K562 (cell line): ENCODE measurements around the gene APOM. TPM values are rescaled to one million over a fixed set of nuclear protein-coding genes. Genes with fewer than 3 reads are reported as not detected.

Experiments
- ATAC-seq: fragments of 200-7000 bp; cut with Tn5 transposase; 3 replicates; pipeline ENCODE4 v1.9.1; 2020; ENCODE audit warnings: moderate library complexity
- BruUV-seq: library from RNA; stranded (reverse); fragments of 400-500 nt; replicated peaks from 2 replicates; lab custom pipeline; 2021; lab: Mats Ljungman, UMichigan
- CTCF ChIA-PET: fragments of 300-600 bp; formaldehyde crosslinking; extraction: SDS; loops from one replicate; lab custom pipeline; 2021; ENCODE audit warnings: low intra/inter-chr PET ratio; lab: Yijun Ruan, JAX
- POLR2A ChIA-PET: fragments of 300-600, 350-650 bp; sonication (Branson Sonifier 250); formaldehyde crosslinking; extraction: SDS; loops from one replicate; lab custom pipeline; 2021; ENCODE audit warnings: antibody characterized with exemption, inconsistent platforms; lab: Yijun Ruan, JAX
- DNase-seq, 4 experiments: peaks; one replicate each; pipeline versions ENCODE4 v3.0.0 to v3.0.0-alpha.2; 2011 to 2018; ENCODE audit warnings: low spot score in 3 of 4, mixed read lengths in 3 of 4; ENCODE audit errors: extremely low read depth in 1 of 4
- FAIRE-seq: peaks from 2 replicates; lab custom pipeline; 2011; peaks lifted over from hg19 to GRCh38; lab: Jason Lieb, UNC
- H2AFZ ChIP-seq: 2 replicates; pipeline ENCODE4 v1.6.0; 2011; ENCODE audit warnings: low read depth, low read length, control low read depth, inconsistent platforms
- H3K27ac ChIP-seq: fragments of 200-600 bp; 3 replicates; pipeline ENCODE4 v1.8.0; 2011; ENCODE audit warnings: low read depth, mild to moderate bottlenecking, control low read depth, inconsistent platforms, low read length, moderate library complexity, mixed read lengths; ENCODE audit errors: extremely low read depth
- H3K27me3 ChIP-seq, 2 experiments: fragments of 300-600 bp in 1 of 2; 2 replicates in 1 of 2; 3 replicates in 1 of 2; pipeline versions ENCODE4 v1.6.0 to v1.8.0; 2011; ENCODE audit warnings: inconsistent platforms in 2 of 2, low read length in 2 of 2, mild to moderate bottlenecking in 1 of 2, mixed read lengths in 1 of 2, moderate library complexity in 1 of 2; ENCODE audit not compliant: control insufficient read depth in 2 of 2, insufficient read depth in 2 of 2
- H3K36me3 ChIP-seq: fragments of 300-600 bp; 3 replicates; pipeline ENCODE4 v1.8.0; 2011; ENCODE audit warnings: mild to moderate bottlenecking, low read length, inconsistent platforms; ENCODE audit not compliant: control insufficient read depth, insufficient read depth
- H3K4me1 ChIP-seq, 2 experiments: fragments of 200-600 bp in 1 of 2; replicated peaks in 1 of 2; 2 replicates in 1 of 2; 3 replicates in 1 of 2; pipeline versions ENCODE4 v1.5.1 to v1.8.0; 2011; ENCODE audit warnings: inconsistent platforms in 2 of 2, low read length in 2 of 2, mild to moderate bottlenecking in 1 of 2, mixed read lengths in 1 of 2, moderate library complexity in 1 of 2; ENCODE audit not compliant: control insufficient read depth in 2 of 2, insufficient read depth in 2 of 2
- H3K4me2 ChIP-seq: 2 replicates; pipeline ENCODE4 v1.6.1; 2011; ENCODE audit warnings: low read length, control low read depth, inconsistent platforms, mixed read lengths; ENCODE audit not compliant: insufficient read depth
- H3K4me3 ChIP-seq: fragments of 200-600 bp; sonication (generic), shearing (Covaris generic); 2 replicates; pipeline ENCODE4 v1.5.1; 2016; ENCODE audit warnings: control low read depth, inconsistent platforms
- H3K79me2 ChIP-seq: fragments of 200-600 bp; 3 replicates; pipeline ENCODE4 v1.8.0; 2011; ENCODE audit warnings: low read length, inconsistent platforms; ENCODE audit not compliant: control insufficient read depth, insufficient read depth
- H3K9ac ChIP-seq, 2 experiments: 2 replicates each; pipeline versions ENCODE4 v1.6.0 to v1.6.1; 2011; ENCODE audit warnings: low read depth in 2 of 2, low read length in 2 of 2, control low read depth in 1 of 2, inconsistent platforms in 1 of 2, mild to moderate bottlenecking in 1 of 2, mixed read lengths in 1 of 2; ENCODE audit not compliant: insufficient read depth in 1 of 2
- H3K9me1 ChIP-seq: one replicate; pipeline ENCODE4 v1.6.0; 2011; ENCODE audit warnings: inconsistent platforms, mild to moderate bottlenecking, low read length, moderate library complexity; ENCODE audit not compliant: control insufficient read depth, insufficient read depth
- H3K9me3 ChIP-seq: replicated peaks from 2 replicates; pipeline ENCODE4 v1.5.1; 2011; ENCODE audit warnings: low read depth, low read length, inconsistent platforms; ENCODE audit not compliant: control insufficient read depth, insufficient read depth
- H4K20me1 ChIP-seq: replicated peaks from 2 replicates; pipeline ENCODE4 v1.6.1; 2011; ENCODE audit warnings: low read length, inconsistent platforms, mixed read lengths; ENCODE audit not compliant: control insufficient read depth, insufficient read depth
- BRCA1 ChIP-seq, 2 experiments: fragments of 450-650 bp in 1 of 2; sonication (generic) in 1 of 2; formaldehyde crosslinking in 1 of 2; IDR thresholded peaks; 2 replicates each; pipeline versions ENCODE4 v1.5.0 to v1.6.1; 2017 to 2020; ENCODE audit warnings: mild to moderate bottlenecking in 1 of 2, missing genetic modification reagents in 1 of 2
- E2F4 ChIP-seq: sonication (generic); formaldehyde crosslinking; IDR thresholded peaks from 2 replicates; pipeline ENCODE4 v1.8.0; 2022; ENCODE audit warnings: mild to moderate bottlenecking, low read depth, missing genetic modification reagents
- MYNN ChIP-seq, 2 experiments: sonication (generic); formaldehyde crosslinking in 1 of 2; IDR thresholded peaks; 2 replicates each; pipeline versions ENCODE4 v1.5.0 to v1.6.1; 2016 to 2020; ENCODE audit warnings: antibody characterized with exemption in 1 of 2, missing genetic modification reagents in 1 of 2
- RBM14 ChIP-seq: fragments of 200-400 bp; formaldehyde crosslinking; IDR thresholded peaks from 2 replicates; pipeline ENCODE4 v1.6.1; 2018; ENCODE audit warnings: low read depth, mild to moderate bottlenecking, low read length, moderate library complexity, borderline replicate concordance; ENCODE audit not compliant: insufficient read depth
- STAG1 ChIP-seq: sonication (generic); formaldehyde crosslinking; IDR thresholded peaks from 2 replicates; pipeline ENCODE4 v1.5.0; 2020; ENCODE audit warnings: missing genetic modification reagents, borderline replicate concordance
- TEAD4 ChIP-seq, 2 experiments: sonication (generic) in 1 of 2; formaldehyde crosslinking in 1 of 2; IDR thresholded peaks; 2 replicates each; pipeline versions ENCODE4 v1.6.1 to v1.8.0; 2012 to 2022; ENCODE audit warnings: borderline replicate concordance in 1 of 2, inconsistent platforms in 1 of 2, low read length in 1 of 2, mild to moderate bottlenecking in 1 of 2, missing genetic modification reagents in 1 of 2
- ZBTB7A ChIP-seq: IDR thresholded peaks from 2 replicates; pipeline ENCODE4 v1.6.1; 2011; ENCODE audit warnings: low read depth, mild to moderate bottlenecking, low read length, moderate library complexity, borderline replicate concordance; ENCODE audit not compliant: control insufficient read depth
- WGBS: fragments of 100-300 bp; shearing (Covaris generic); methylation state at CpG from one replicate; pipeline ENCODE4 v1.1.6; 2016; ENCODE audit warnings: low coverage, mixed read lengths; ENCODE audit not compliant: insufficient coverage; ENCODE audit errors: missing lambda C conversion rate; 5-methylcytosine and 5-hydroxymethylcytosine counted together
- in situ Hi-C: fragments of 300-500 bp; cut with MboI; formaldehyde crosslinking; loops from 4 replicates; pipeline ENCODE4 v1.15.0; 2018; ENCODE audit warnings: inconsistent platforms, mixed read lengths
- intact Hi-C: fragments of 100-400 bp; cut with micrococcal nuclease; formaldehyde crosslinking; loops from 2 replicates; pipeline ENCODE4 v1.14.2; 2022
- microRNA-seq: library from miRNA; unstranded; fragments of <30 nt; microRNA quantifications from one replicate; pipeline ENCODE4, GENCODE V29; 2018; ENCODE audit warnings: borderline microRNAs expressed
- polyA plus RNA-seq, 8 experiments: library from polyadenylated mRNA; depleted of rRNA in 4 of 8; stranded (reverse) in 5 of 8; unstranded in 3 of 8; fragments of >200 nt; fragmentation: Nextera tagmentation in 2 of 8; fragmentation: Illumina TruSeq in 1 of 8; extraction: Ambion mirVana in 2 of 8; extraction: Trizol in 1 of 8; gene quantifications; 2 replicates each; pipeline versions ENCODE4 v1.2.1 to v1.2.3, GENCODE V29; 2011 to 2014; ENCODE audit warnings: inconsistent platforms in 1 of 8, missing spikeins in 1 of 8
- small RNA-seq: library from RNA; depleted of rRNA; stranded (forward); fragments of <200 nt; gene quantifications from one replicate; pipeline ENCODE3, GENCODE V24; 2014
- total RNA-seq, 7 experiments: library from RNA; depleted of rRNA in 6 of 7; stranded (reverse); fragments of >200 nt in 6 of 7; fragmentation: Illumina TruSeq in 2 of 7; extraction: Trizol in 2 of 7; gene quantifications; 2 replicates each; pipeline versions ENCODE4 v1.2.1 to v1.2.3, GENCODE V29; 2011 to 2021; ENCODE audit warnings: low replicate concordance in 1 of 7
- TF ChIP-seq, protein P1 (sequence below): fragments of 250-450 bp; sonication (Bioruptor Pico); IDR thresholded peaks from 2 replicates; pipeline ENCODE4 v1.5.0; 2020; ENCODE audit warnings: mild to moderate bottlenecking, borderline replicate concordance

APOM gene
- total and polyA plus RNA-seq, 9 of the 15 experiments (the other 6 are each of a cell fraction or from before 2014, with no cell fraction given) = 5.7 to 24.3 (median 10.4) TPM

- Histone ChIP-seq H3K36me3 (no peaks in the 10 kb centered on the region), H3K9me3 (no peaks in the 10 kb centered on the region), H3K79me2 (peaks cover 8% of the 10 kb centered on the region), H3K4me2 (no peak overlapping the region), H3K27me3 (no peaks in the 10 kb centered on the region), H2AFZ (peak overlapping the region; percentile 91; the same call in 1 of the 2 replicates), H4K20me1 (no peaks in the 10 kb centered on the region), H3K9me1 (no peaks in the 10 kb centered on the region), H3K9ac (peak overlapping the region in 1 of 2 experiments; percentile 23; a peak in 2 of 4 replicates), H3K4me3 (no peak overlapping the region), H3K27ac (no peak overlapping the region), H3K4me1 (peaks cover 29 to 40% of the 10 kb centered on the region in 2 experiments)
- intact Hi-C loops (no loop called here), in situ Hi-C loops (no loop called here)
- 81% methylated on average over 10 of the region's 10 CpGs for WGBS
- BruUV-seq = no TSS peak
- peak; percentile 14; the same call in 1 of the 2 replicates for TF ChIP-seq ZBTB7A
- TF ChIP-seq STAG1 = 0 out of 2 replicates have a peak, but pooled peaks have one; percentile 31
- TF ChIP-seq E2F4 = peak; percentile 45; the same call in 1 of the 2 replicates
- no peak for TF ChIP-seq TEAD4 (IDR thresholded peaks at IDR 0.05; ENCODE audit: low read length)
- 0 out of 2 replicates have a peak, but pooled peaks have one; percentile 13 for TF ChIP-seq TEAD4 (CRISPR knock-in tag; IDR thresholded peaks at IDR 0.05; ENCODE audit: borderline replicate concordance)
- TF ChIP-seq, protein P1, sequence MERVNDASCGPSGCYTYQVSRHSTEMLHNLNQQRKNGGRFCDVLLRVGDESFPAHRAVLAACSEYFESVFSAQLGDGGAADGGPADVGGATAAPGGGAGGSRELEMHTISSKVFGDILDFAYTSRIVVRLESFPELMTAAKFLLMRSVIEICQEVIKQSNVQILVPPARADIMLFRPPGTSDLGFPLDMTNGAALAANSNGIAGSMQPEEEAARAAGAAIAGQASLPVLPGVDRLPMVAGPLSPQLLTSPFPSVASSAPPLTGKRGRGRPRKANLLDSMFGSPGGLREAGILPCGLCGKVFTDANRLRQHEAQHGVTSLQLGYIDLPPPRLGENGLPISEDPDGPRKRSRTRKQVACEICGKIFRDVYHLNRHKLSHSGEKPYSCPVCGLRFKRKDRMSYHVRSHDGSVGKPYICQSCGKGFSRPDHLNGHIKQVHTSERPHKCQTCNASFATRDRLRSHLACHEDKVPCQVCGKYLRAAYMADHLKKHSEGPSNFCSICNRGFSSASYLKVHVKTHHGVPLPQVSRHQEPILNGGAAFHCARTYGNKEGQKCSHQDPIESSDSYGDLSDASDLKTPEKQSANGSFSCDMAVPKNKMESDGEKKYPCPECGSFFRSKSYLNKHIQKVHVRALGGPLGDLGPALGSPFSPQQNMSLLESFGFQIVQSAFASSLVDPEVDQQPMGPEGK (CRISPR knock-in tag) = no peak
- no peak for TF ChIP-seq MYNN (IDR thresholded peaks at IDR 0.05)
- TF ChIP-seq MYNN (CRISPR knock-in tag; IDR thresholded peaks at IDR 0.05) = 0 out of 2 replicates have a peak, but pooled peaks have one; percentile 25
- TF ChIP-seq BRCA1 (IDR thresholded peaks at IDR 0.05) = no peak
- TF ChIP-seq BRCA1 (CRISPR knock-in tag; IDR thresholded peaks at IDR 0.05) = 0 out of 2 replicates have a peak, but pooled peaks have one; percentile 79
- no peak for TF ChIP-seq RBM14
- ChIA-PET POLR2A (interaction anchor here (1.1 to 12.4 kb wide), 5 partner anchors 8 to 56 kb away, joined by 3 to 223 read pairs (median 7); partner anchors contain the start of genes DDAH2, LY6G6C, LY6G6D and MPIG6B), CTCF (no interaction called here)
- DNase-seq (no peak), ATAC-seq (no peak), FAIRE-seq (no peak)
Measured at GRCh38 chr6:31707701-31708100, 52.0 kb downstream of the APOM start.

Small RNAs within 50 kb of the gene (microRNA-seq; reads per million reads assigned to microRNA genes)
- 1.3 reads per million, percentile 14 among the genes with 10 or more reads in this experiment for gene MIR4646
- gene MIR6832 = 0.46 reads per million

Small RNAs within 50 kb of the gene (small RNA-seq; reads per million reads assigned to genes)
- not detected for gene MIR4646
- not detected for gene MIR6832
- gene RF00019 = not detected
- 22.4 reads per million, percentile 97 among the genes with 10 or more reads in this experiment for gene SNORA38
- not detected for gene UQCRHP1

Other genes starting within 250 kb of the APOM start
Only the 7 nearest of the 37 such genes appear.
- 72.6 and 94.0 TPM in 2 replicates for gene PRRC2A, start 35.2 kb upstream of the APOM start, total RNA-seq (2014; rRNA removed)
- gene PRRC2A, start 35.2 kb upstream of the APOM start, total RNA-seq (2014; rRNA removed; fragmentation: Illumina TruSeq; extraction: Trizol) = 36.7 and 43.2 TPM in 2 replicates
- 63.0 and 75.6 TPM in 2 replicates for gene PRRC2A, start 35.2 kb upstream of the APOM start, total RNA-seq (2015; rRNA removed; fragmentation: Illumina TruSeq; extraction: Trizol)
- 295 and 332 TPM in 2 replicates for gene PRRC2A, start 35.2 kb upstream of the APOM start, total RNA-seq (2021)
- 44.0 and 113 TPM in 2 replicates for gene PRRC2A, start 35.2 kb upstream of the APOM start, polyA plus RNA-seq (2011; rRNA removed)
- gene PRRC2A, start 35.2 kb upstream of the APOM start, polyA plus RNA-seq (2014; fragmentation: Illumina TruSeq; extraction: Trizol) = 170 and 205 TPM in 2 replicates
- gene PRRC2A, start 35.2 kb upstream of the APOM start, polyA plus RNA-seq (2014; fragmentation: Nextera tagmentation; extraction: Ambion mirVana) = 1 to 10 TPM; 1.0 to 1.7 TPM
- 114 and 118 TPM in 2 replicates for gene PRRC2A, start 35.2 kb upstream of the APOM start, polyA plus RNA-seq (2014; rRNA removed)
- gene BAG6, start 3.2 kb upstream of the APOM start, total RNA-seq (2014; rRNA removed) = 246 and 295 TPM in 2 replicates
- gene BAG6, start 3.2 kb upstream of the APOM start, total RNA-seq (2014; rRNA removed; fragmentation: Illumina TruSeq; extraction: Trizol) = 100 and 105 TPM in 2 replicates
- gene BAG6, start 3.2 kb upstream of the APOM start, total RNA-seq (2015; rRNA removed; fragmentation: Illumina TruSeq; extraction: Trizol) = 124 and 125 TPM in 2 replicates
- gene BAG6, start 3.2 kb upstream of the APOM start, total RNA-seq (2021) = 422 and 484 TPM in 2 replicates
- gene BAG6, start 3.2 kb upstream of the APOM start, polyA plus RNA-seq (2011; rRNA removed) = 86.1 and 202 TPM in 2 replicates
- 304 and 355 TPM in 2 replicates for gene BAG6, start 3.2 kb upstream of the APOM start, polyA plus RNA-seq (2014; fragmentation: Illumina TruSeq; extraction: Trizol)
- gene BAG6, start 3.2 kb upstream of the APOM start, polyA plus RNA-seq (2014; fragmentation: Nextera tagmentation; extraction: Ambion mirVana) = 10 to 100 TPM; 41.9 to 54.1 TPM
- 225 and 263 TPM in 2 replicates for gene BAG6, start 3.2 kb upstream of the APOM start, polyA plus RNA-seq (2014; rRNA removed)
- 43.8 and 44.3 TPM in 2 replicates for gene C6orf47, start 4.9 kb downstream of the APOM start, total RNA-seq (2014; rRNA removed)
- 24.7 and 24.9 TPM in 2 replicates for gene C6orf47, start 4.9 kb downstream of the APOM start, total RNA-seq (2014; rRNA removed; fragmentation: Illumina TruSeq; extraction: Trizol)
- 39.3 and 41.0 TPM in 2 replicates for gene C6orf47, start 4.9 kb downstream of the APOM start, total RNA-seq (2015; rRNA removed; fragmentation: Illumina TruSeq; extraction: Trizol)
- gene C6orf47, start 4.9 kb downstream of the APOM start, total RNA-seq (2021) = 28.0 and 33.2 TPM in 2 replicates
- gene C6orf47, start 4.9 kb downstream of the APOM start, polyA plus RNA-seq (2011; rRNA removed) = 11.0 and 14.6 TPM in 2 replicates
- 27.0 and 33.8 TPM in 2 replicates for gene C6orf47, start 4.9 kb downstream of the APOM start, polyA plus RNA-seq (2014; fragmentation: Illumina TruSeq; extraction: Trizol)
- gene C6orf47, start 4.9 kb downstream of the APOM start, polyA plus RNA-seq (2014; fragmentation: Nextera tagmentation; extraction: Ambion mirVana) = under 1 TPM; 0.14 to 0.27 TPM
- 38.1 and 38.7 TPM in 2 replicates for gene C6orf47, start 4.9 kb downstream of the APOM start, polyA plus RNA-seq (2014; rRNA removed)
- gene GPANK1, start 9.1 kb downstream of the APOM start, total RNA-seq (2014; rRNA removed) = 63.9 and 66.3 TPM in 2 replicates
- gene GPANK1, start 9.1 kb downstream of the APOM start, total RNA-seq (2014; rRNA removed; fragmentation: Illumina TruSeq; extraction: Trizol) = 33.8 and 41.2 TPM in 2 replicates
- 46.3 and 47.4 TPM in 2 replicates for gene GPANK1, start 9.1 kb downstream of the APOM start, total RNA-seq (2015; rRNA removed; fragmentation: Illumina TruSeq; extraction: Trizol)
- 54.6 and 55.4 TPM in 2 replicates for gene GPANK1, start 9.1 kb downstream of the APOM start, total RNA-seq (2021)
- 41.7 and 42.6 TPM in 2 replicates for gene GPANK1, start 9.1 kb downstream of the APOM start, polyA plus RNA-seq (2011; rRNA removed)
- gene GPANK1, start 9.1 kb downstream of the APOM start, polyA plus RNA-seq (2014; fragmentation: Illumina TruSeq; extraction: Trizol) = 97.0 and 111 TPM in 2 replicates
- gene GPANK1, start 9.1 kb downstream of the APOM start, polyA plus RNA-seq (2014; fragmentation: Nextera tagmentation; extraction: Ambion mirVana) = 10 to 100 TPM; 32.2 to 38.0 TPM
- gene GPANK1, start 9.1 kb downstream of the APOM start, polyA plus RNA-seq (2014; rRNA removed) = 77.8 and 92.2 TPM in 2 replicates
- 540 and 633 TPM in 2 replicates for gene CSNK2B, start 10.2 kb downstream of the APOM start, total RNA-seq (2014; rRNA removed)
- gene CSNK2B, start 10.2 kb downstream of the APOM start, total RNA-seq (2014; rRNA removed; fragmentation: Illumina TruSeq; extraction: Trizol) = 434 and 461 TPM in 2 replicates
- 501 and 527 TPM in 2 replicates for gene CSNK2B, start 10.2 kb downstream of the APOM start, total RNA-seq (2015; rRNA removed; fragmentation: Illumina TruSeq; extraction: Trizol)
- 512 and 529 TPM in 2 replicates for gene CSNK2B, start 10.2 kb downstream of the APOM start, total RNA-seq (2021)
- 120 and 179 TPM in 2 replicates for gene CSNK2B, start 10.2 kb downstream of the APOM start, polyA plus RNA-seq (2011; rRNA removed)
- 1,018 and 1,126 TPM in 2 replicates for gene CSNK2B, start 10.2 kb downstream of the APOM start, polyA plus RNA-seq (2014; fragmentation: Illumina TruSeq; extraction: Trizol)
- gene CSNK2B, start 10.2 kb downstream of the APOM start, polyA plus RNA-seq (2014; fragmentation: Nextera tagmentation; extraction: Ambion mirVana) = 100 to 1,000 TPM; 870 to 972 TPM
- gene CSNK2B, start 10.2 kb downstream of the APOM start, polyA plus RNA-seq (2014; rRNA removed) = 237 and 259 TPM in 2 replicates
- 6.0 and 6.3 TPM in 2 replicates for gene LY6G5B, start 14.1 kb downstream of the APOM start, total RNA-seq (2014; rRNA removed)
- 7.5 and 9.0 TPM in 2 replicates for gene LY6G5B, start 14.1 kb downstream of the APOM start, total RNA-seq (2014; rRNA removed; fragmentation: Illumina TruSeq; extraction: Trizol)
- 6.0 and 7.9 TPM in 2 replicates for gene LY6G5B, start 14.1 kb downstream of the APOM start, total RNA-seq (2015; rRNA removed; fragmentation: Illumina TruSeq; extraction: Trizol)
- gene LY6G5B, start 14.1 kb downstream of the APOM start, total RNA-seq (2021) = 18.4 and 24.6 TPM in 2 replicates
- gene LY6G5B, start 14.1 kb downstream of the APOM start, polyA plus RNA-seq (2011; rRNA removed) = 14.6 and 22.5 TPM in 2 replicates
- 25.9 and 27.0 TPM in 2 replicates for gene LY6G5B, start 14.1 kb downstream of the APOM start, polyA plus RNA-seq (2014; fragmentation: Illumina TruSeq; extraction: Trizol)
- 1 to 10 TPM; 6.6 to 7.2 TPM for gene LY6G5B, start 14.1 kb downstream of the APOM start, polyA plus RNA-seq (2014; fragmentation: Nextera tagmentation; extraction: Ambion mirVana)
- 16.8 and 19.9 TPM in 2 replicates for gene LY6G5B, start 14.1 kb downstream of the APOM start, polyA plus RNA-seq (2014; rRNA removed)
- gene LY6G5C, start 25.2 kb downstream of the APOM start, total RNA-seq (2014; rRNA removed) = not detected in 2 replicates
- 0.15 TPM in 1 of 2 replicates, not detected in the other for gene LY6G5C, start 25.2 kb downstream of the APOM start, total RNA-seq (2014; rRNA removed; fragmentation: Illumina TruSeq; extraction: Trizol)
- not detected in 2 replicates for gene LY6G5C, start 25.2 kb downstream of the APOM start, total RNA-seq (2015; rRNA removed; fragmentation: Illumina TruSeq; extraction: Trizol)
- 0.60 and 0.74 TPM in 2 replicates for gene LY6G5C, start 25.2 kb downstream of the APOM start, total RNA-seq (2021)
- 0.43 and 0.46 TPM in 2 replicates for gene LY6G5C, start 25.2 kb downstream of the APOM start, polyA plus RNA-seq (2011; rRNA removed)
- 0.67 and 1.3 TPM in 2 replicates for gene LY6G5C, start 25.2 kb downstream of the APOM start, polyA plus RNA-seq (2014; fragmentation: Illumina TruSeq; extraction: Trizol)
- gene LY6G5C, start 25.2 kb downstream of the APOM start, polyA plus RNA-seq (2014; fragmentation: Nextera tagmentation; extraction: Ambion mirVana) = under 1 TPM in 1 of 2 experiments, not detected in 1; 0.10 TPM
- not detected in 2 replicates for gene LY6G5C, start 25.2 kb downstream of the APOM start, polyA plus RNA-seq (2014; rRNA removed)